Measurements from ENCODE around the gene GALM. TPM values are rescaled to one million over a fixed set of nuclear protein-coding genes. Genes with fewer than 3 reads are reported as not detected.

Gene GALM
- total RNA-seq, 1 donor from 2014 or later, result 1.6 TPM

DNA sequence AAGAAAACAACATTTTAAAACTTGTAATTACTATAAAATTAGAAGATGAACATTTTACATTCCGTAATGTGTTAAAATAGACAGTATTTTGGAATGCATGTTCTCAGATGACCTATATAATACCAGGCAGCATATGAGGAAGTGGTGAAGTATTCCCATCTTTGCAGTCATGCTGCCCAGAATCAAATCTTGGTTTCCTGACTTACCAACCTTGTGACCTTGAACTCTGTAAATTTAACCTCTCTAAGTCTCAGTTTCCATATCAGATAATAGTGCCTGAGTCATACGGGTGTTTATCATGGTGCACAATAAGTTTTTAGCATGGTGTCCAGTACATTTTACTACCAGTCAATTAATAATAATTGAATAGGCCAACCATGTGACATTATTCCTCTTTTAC is 7.3 kb upstream of the GALM start:
- FAIRE-seq (no peak), DNase-seq (ENCODE audit: low read depth) (no peak)
- H3K27me3 ChIP-seq (ENCODE audit: control insufficient read depth, insufficient read depth, low read length), result no peaks in the 10 kb centered on the region
- no peaks in the 10 kb centered on the region for H3K36me3 ChIP-seq (ENCODE audit: control insufficient read depth, insufficient read depth, low read length)
- H3K4me3 ChIP-seq (ENCODE audit: low read depth, low read length), result no peak overlapping the region
- TF ChIP-seq, protein P1, sequence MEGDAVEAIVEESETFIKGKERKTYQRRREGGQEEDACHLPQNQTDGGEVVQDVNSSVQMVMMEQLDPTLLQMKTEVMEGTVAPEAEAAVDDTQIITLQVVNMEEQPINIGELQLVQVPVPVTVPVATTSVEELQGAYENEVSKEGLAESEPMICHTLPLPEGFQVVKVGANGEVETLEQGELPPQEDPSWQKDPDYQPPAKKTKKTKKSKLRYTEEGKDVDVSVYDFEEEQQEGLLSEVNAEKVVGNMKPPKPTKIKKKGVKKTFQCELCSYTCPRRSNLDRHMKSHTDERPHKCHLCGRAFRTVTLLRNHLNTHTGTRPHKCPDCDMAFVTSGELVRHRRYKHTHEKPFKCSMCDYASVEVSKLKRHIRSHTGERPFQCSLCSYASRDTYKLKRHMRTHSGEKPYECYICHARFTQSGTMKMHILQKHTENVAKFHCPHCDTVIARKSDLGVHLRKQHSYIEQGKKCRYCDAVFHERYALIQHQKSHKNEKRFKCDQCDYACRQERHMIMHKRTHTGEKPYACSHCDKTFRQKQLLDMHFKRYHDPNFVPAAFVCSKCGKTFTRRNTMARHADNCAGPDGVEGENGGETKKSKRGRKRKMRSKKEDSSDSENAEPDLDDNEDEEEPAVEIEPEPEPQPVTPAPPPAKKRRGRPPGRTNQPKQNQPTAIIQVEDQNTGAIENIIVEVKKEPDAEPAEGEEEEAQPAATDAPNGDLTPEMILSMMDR (IDR thresholded peaks at IDR 0.05; ENCODE audit: insufficient read depth, low read length, severe bottlenecking), result no peak

DNA sequence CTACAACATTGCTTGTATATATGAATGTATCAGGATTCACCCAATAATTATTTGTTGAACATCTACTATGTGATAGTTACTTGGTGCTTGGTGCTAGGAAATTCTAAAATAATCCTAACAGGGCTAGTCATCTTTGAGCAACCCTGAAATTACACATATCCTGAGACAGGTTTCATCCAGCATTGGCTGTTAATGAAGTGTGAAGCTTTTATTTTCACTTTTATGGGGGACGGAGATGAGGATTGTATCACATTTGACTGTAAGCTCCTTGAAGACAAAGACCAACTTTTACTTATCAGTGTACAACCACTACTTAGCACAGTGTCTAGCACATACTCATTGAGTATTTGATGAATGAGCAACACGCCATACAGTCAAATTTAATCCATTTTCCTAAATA is 6.8 kb upstream of the GALM start:
- DNase-seq (ENCODE audit: low read depth), result no peak
- no peak overlapping the region for H3K4me3 ChIP-seq (ENCODE audit: low read depth, low read length)
- no peak for FAIRE-seq
- H3K36me3 ChIP-seq (ENCODE audit: control insufficient read depth, insufficient read depth, low read length), result no peaks in the 10 kb centered on the region
- H3K27me3 ChIP-seq (ENCODE audit: control insufficient read depth, insufficient read depth, low read length), result no peaks in the 10 kb centered on the region
- TF ChIP-seq, protein P1 (IDR thresholded peaks at IDR 0.05; ENCODE audit: insufficient read depth, low read length, severe bottlenecking), result no peak

DNA sequence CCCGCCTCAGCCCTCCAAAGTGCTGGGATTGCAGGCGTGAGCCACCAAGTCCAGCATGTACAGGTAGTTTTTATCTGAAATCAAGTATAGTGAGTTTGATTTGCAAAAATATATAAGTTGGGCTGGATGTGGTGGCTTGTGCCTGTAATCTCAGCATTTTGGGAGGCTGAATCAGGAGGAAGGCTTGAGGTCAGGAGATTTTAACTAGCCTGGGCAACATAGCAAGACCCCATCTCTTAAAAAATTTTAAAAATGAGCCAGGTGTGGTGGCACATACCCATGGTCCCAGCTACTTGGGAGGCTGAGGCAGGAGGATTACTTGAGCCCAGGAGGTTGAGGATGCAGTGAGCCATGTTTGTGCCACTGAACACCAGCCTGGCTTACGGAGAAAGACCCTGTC is 5.6 kb upstream of the GALM start:
- H3K36me3 ChIP-seq (ENCODE audit: control insufficient read depth, insufficient read depth, low read length), result no peaks in the 10 kb centered on the region
- no peak for DNase-seq (ENCODE audit: low read depth)
- no peaks in the 10 kb centered on the region for H3K27me3 ChIP-seq (ENCODE audit: control insufficient read depth, insufficient read depth, low read length)
- FAIRE-seq, result no peak
- H3K4me3 ChIP-seq (ENCODE audit: low read depth, low read length), result no peak overlapping the region
- TF ChIP-seq, protein P1 (IDR thresholded peaks at IDR 0.05; ENCODE audit: insufficient read depth, low read length, severe bottlenecking), result no peak

DNA sequence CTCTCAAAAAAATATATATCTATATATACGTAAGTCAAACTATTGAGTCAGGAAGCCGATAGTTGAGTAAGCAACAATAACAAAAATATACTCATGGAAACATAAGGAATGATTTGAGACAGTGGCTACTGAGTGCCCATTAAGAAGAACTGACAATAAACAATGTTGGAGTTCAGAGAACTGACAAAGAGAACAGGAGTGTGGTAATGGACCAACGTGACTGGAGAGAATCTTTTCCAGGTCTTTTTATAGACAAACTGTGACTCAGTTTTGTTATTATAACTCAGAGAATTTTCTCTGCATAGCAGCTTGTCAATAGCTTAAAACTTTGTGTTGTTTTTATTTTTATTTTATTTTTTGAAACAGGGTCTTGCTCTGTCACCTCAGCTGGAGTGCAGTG is 4.6 kb upstream of the GALM start:
- TF ChIP-seq, protein P1 (IDR thresholded peaks at IDR 0.05; ENCODE audit: insufficient read depth, low read length, severe bottlenecking), result no peak
- no peak for FAIRE-seq
- Histone ChIP-seq H3K36me3 (ENCODE audit: control insufficient read depth, insufficient read depth, low read length) (no peaks in the 10 kb centered on the region), H3K4me3 (ENCODE audit: low read depth, low read length) (no peak overlapping the region), H3K27me3 (ENCODE audit: control insufficient read depth, insufficient read depth, low read length) (no peaks in the 10 kb centered on the region)
- no peak for DNase-seq (ENCODE audit: low read depth)

DNA sequence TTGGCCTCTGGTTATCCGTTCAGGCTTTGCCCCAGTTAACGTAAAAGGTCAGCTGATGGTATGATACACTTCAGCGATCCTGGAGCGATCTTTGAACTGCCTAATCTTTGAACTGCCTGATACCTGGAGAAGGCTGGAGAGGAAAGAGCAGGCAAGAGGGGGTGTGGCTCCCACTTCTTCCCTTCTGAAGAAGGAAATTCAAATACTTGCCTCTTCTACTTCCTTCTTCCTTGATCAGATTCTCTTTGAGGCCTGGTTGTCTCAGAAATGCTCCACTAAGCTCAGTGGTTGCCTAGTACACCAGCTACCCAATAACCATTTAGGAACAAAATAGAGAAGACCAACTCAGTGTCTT is 619 bp downstream of the GALM start:
- no peaks in the 10 kb centered on the region for H3K36me3 ChIP-seq (ENCODE audit: control insufficient read depth, insufficient read depth, low read length)
- no peaks in the 10 kb centered on the region for H3K27me3 ChIP-seq (ENCODE audit: control insufficient read depth, insufficient read depth, low read length)
- TF ChIP-seq, protein P1 (IDR thresholded peaks at IDR 0.05; ENCODE audit: insufficient read depth, low read length, severe bottlenecking), result no peak
- no peak overlapping the region for H3K4me3 ChIP-seq (ENCODE audit: low read depth, low read length)
- FAIRE-seq, result no peak
- no peak for DNase-seq (ENCODE audit: low read depth)

DNA sequence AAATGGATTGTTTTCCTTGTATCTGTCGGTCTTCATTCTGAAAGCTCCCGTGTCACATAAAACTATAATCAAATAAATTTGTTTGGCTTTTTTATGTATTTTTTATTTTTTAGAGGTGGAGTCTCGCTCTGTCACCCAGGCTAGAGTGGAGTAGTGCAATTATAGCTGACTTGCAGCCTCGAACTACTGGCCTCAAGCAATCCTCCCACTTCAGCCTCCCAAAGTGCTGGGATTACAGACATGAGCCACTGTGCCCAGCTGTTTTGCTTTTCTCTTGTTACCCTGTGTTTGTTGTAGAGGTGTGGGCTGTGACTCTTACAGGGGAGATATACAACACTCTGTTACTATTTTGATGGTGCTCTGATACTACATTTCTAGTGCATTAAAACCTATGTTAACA is 2.2 kb downstream of the GALM start:
- no peak for FAIRE-seq
- Histone ChIP-seq H3K27me3 (ENCODE audit: control insufficient read depth, insufficient read depth, low read length) (no peaks in the 10 kb centered on the region), H3K36me3 (ENCODE audit: control insufficient read depth, insufficient read depth, low read length) (no peaks in the 10 kb centered on the region), H3K4me3 (ENCODE audit: low read depth, low read length) (no peak overlapping the region)
- TF ChIP-seq, protein P1 (IDR thresholded peaks at IDR 0.05; ENCODE audit: insufficient read depth, low read length, severe bottlenecking), result no peak
- no peak for DNase-seq (ENCODE audit: low read depth)

Data from bronchial epithelial cell (primary cell).